Mucosa of stomach (tissue), 1 donor: ENCODE results near the gene YJEFN3.

ENCODE experiments used
- H3K27me3 ChIP-seq: one replicate; pipeline ENCODE4 v1.7.0; 2013; ENCODE audit warnings: mild to moderate bottlenecking, low read length; ENCODE audit not compliant: control insufficient read depth, insufficient read depth
- H3K36me3 ChIP-seq: one replicate; pipeline ENCODE4 v1.7.0; 2013; ENCODE audit warnings: low read length; ENCODE audit not compliant: control insufficient read depth, insufficient read depth
- H3K4me1 ChIP-seq: one replicate; pipeline ENCODE4 v1.7.0; 2013; ENCODE audit warnings: mild to moderate bottlenecking, low read length; ENCODE audit not compliant: control insufficient read depth, insufficient read depth
- H3K4me3 ChIP-seq: one replicate; pipeline ENCODE4 v1.7.0; 2013; ENCODE audit warnings: low read length
- H3K9ac ChIP-seq: one replicate; pipeline ENCODE4 v1.7.0; 2013; ENCODE audit warnings: mild to moderate bottlenecking, low read length, moderate library complexity
- H3K9me3 ChIP-seq: one replicate; pipeline ENCODE4 v1.7.0; 2013; ENCODE audit warnings: mild to moderate bottlenecking, low read length, moderate library complexity; ENCODE audit not compliant: control insufficient read depth
- donor health status: Pancreatic carcinoma.

The YJEFN3 gene, protein sequence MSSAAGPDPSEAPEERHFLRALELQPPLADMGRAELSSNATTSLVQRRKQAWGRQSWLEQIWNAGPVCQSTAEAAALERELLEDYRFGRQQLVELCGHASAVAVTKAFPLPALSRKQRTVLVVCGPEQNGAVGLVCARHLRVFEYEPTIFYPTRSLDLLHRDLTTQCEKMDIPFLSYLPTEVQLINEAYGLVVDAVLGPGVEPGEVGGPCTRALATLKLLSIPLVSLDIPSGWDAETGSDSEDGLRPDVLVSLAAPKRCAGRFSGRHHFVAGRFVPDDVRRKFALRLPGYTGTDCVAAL

DNA sequence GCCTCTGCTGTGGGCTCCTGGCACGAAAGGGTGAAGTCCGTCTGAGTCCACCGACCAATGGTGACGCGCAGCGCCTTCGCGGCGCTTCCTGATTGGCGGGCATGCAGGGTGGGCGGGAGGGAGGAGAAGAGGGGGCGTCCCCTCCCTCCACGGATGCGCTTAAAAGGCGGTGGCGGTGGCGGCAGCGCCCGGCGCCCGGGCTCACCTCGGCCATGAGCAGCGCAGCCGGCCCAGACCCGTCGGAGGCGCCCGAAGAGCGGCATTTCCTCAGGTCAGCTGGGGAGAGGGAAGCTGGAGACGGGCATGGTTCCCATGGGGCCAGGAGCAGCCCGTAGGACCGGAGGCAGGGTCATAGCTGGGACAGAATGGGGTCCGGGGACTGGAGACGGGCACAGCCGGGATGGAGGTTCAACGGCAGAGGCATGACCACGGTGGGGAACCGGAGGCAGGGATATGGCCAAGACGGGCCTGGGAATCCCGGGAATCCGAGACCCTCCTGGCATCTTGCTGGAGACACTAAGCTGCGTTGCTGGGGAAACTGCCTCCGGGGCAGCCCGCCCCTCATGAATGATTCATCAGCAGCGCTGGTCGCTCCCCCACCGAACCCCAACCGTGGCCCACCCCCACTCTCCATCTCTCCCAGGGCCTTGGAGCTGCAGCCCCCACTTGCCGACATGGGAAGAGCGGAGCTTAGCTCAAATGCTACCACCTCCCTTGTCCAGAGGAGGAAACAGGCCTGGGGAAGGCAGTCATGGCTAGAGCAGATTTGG is at the start of gene YJEFN3:
TSS of gene YJEFN3 (plus strand) at position 191 of the 770 bp plus-strand sequence. CDS start at position 213, 22 bp downstream.
- Histone ChIP-seq H3K36me3 (peaks cover 8% of the 10 kb centered on the region), H3K9ac (no peak within 1 kb of the TSS), H3K4me1 (peaks cover 7% of the 10 kb centered on the region), H3K27me3 (no peaks in the 10 kb centered on the region), H3K4me3 (no peak within 1 kb of the TSS), H3K9me3 (no peaks in the 10 kb centered on the region)

DNA sequence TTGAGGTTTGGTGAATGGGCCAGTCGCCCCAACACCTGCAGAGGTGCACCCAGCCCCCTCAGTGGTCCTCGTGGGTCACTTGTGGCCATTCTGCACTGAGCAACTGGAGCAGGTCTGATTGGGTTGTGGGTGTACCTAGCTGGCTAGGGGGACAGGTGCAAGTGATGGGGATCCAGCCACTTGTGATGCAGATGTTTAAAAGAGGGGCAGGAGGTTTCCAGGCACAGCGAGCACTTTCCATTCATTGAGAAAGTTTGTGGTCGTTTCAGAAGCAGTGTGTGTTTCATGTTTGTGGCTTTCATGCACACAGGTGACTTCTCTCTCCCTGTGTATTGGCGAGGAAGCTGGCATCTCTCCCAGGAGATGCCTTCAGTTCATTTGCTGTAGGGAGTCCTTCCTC is 48.0 kb upstream of the YJEFN3 start:
- no peaks in the 10 kb centered on the region for H3K9me3 ChIP-seq

DNA sequence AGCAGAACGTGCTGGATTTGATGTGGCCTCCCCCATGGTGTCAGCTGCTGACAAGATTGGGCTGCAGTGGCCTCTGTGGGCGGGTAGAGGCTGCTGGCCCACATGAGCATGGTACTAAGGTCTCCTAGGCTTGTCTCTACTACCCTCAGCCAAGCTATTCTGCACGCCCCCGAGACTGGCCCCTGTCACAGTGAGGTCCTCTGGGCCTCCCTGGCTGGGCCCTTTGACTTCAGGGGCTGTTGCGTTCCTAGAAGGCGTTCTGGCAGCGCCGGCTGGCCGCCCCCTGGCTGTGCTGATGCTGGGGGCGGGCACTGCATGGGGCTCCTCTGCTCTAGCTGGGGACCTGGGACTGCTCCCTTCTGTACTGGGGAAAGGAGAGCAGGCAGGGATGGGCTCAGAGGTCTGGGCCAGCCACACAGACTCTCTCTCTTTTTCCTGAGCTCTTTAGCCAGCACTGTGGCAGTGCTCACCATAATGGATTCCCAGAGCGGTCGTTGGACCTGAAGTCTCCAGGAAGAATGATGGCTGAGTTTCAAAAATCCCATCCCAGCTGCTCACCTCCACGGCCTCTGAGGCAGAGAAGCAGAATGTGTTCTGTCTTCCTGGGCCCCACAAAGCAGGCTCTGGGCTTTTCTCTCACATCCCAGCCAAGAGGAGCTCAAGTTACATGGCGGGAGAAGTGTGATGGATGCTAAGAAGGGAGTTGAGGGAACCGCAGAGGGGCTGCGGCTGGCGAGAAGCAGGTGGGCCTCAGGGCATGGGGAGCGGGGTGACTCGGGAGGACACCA is 45.7 kb upstream of the YJEFN3 start:
- Histone ChIP-seq H3K9me3 (no peaks in the 10 kb centered on the region), H3K27me3 (no peaks in the 10 kb centered on the region), H3K9ac (no peak overlapping the region), H3K4me1 (peaks cover 14% of the 10 kb centered on the region), H3K36me3 (no peaks in the 10 kb centered on the region), H3K4me3 (no peak overlapping the region)

More for the DNA sequence above, 48.0 kb upstream of the YJEFN3 start:
- Histone ChIP-seq H3K27me3 (no peaks in the 10 kb centered on the region), H3K4me3 (no peak overlapping the region), H3K9ac (no peak overlapping the region), H3K36me3 (no peaks in the 10 kb centered on the region), H3K4me1 (peaks cover 25% of the 10 kb centered on the region)

DNA sequence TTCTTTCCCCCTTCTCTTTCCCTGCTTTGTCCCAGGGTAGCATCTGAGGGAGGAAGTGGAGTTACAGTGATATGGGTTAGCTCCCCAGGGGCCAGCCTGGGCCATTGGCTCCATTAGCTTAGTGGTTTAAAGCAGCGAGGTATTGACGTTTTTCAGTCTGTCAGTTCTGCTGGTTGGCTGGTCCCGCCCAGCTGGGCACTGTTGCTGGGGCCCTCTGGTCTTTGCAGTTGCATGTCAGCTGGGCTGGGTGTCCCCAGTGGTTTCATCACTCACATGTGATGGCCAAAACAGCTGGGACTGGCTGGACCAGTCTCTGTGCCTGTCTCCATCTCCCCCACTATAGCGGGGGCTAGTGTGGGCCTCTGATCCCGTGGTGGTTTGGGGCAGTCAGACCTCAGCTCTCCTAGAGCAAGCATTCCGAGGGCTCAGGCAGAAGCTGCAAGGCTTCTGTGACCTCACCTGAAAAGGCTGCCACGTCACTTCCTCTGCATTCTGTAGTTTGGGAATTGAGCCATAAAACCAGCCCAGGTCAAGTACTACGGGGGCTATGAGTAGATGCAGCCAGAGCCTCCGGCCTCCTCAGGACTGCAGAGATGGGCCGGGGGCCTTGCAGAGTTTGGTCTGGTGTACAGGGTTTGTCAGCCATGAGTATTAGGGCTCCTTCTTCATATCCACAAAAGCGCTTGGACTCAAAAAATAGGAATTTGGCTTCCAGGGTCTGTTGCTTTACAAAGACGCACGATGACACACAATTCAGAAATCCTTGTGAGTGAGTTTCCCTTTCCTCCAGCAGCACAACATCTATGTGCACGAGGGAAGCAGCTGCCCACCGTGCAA is 43.3 kb upstream of the YJEFN3 start:
- H3K4me1 ChIP-seq = peaks cover 31% of the 10 kb centered on the region

DNA sequence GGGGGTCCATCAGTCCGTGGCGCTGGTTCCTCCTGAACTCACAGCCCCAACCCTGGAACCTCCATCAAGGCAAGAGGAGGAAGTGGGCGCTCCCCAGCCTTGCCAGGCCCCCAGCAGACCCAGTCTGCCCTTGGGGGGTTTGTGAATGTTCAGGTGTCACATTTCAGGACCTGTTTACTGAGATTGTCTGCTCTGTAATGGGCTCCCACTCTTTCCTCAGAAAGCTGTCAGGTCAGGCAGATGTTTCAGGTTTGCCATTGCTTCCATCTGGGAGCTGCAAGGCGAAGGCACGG is 42.8 kb upstream of the YJEFN3 start:
- no peak overlapping the region for H3K9ac ChIP-seq
- H3K4me1 ChIP-seq = peaks cover 31% of the 10 kb centered on the region
- H3K9me3 ChIP-seq = no peaks in the 10 kb centered on the region
- H3K4me3 ChIP-seq = no peak overlapping the region
- no peaks in the 10 kb centered on the region for H3K36me3 ChIP-seq
- no peaks in the 10 kb centered on the region for H3K27me3 ChIP-seq

More for the DNA sequence above, 43.3 kb upstream of the YJEFN3 start:
- no peaks in the 10 kb centered on the region for H3K36me3 ChIP-seq
- no peak overlapping the region for H3K9ac ChIP-seq
- no peaks in the 10 kb centered on the region for H3K9me3 ChIP-seq
- H3K4me3 ChIP-seq = no peak overlapping the region
- H3K27me3 ChIP-seq = no peaks in the 10 kb centered on the region

DNA sequence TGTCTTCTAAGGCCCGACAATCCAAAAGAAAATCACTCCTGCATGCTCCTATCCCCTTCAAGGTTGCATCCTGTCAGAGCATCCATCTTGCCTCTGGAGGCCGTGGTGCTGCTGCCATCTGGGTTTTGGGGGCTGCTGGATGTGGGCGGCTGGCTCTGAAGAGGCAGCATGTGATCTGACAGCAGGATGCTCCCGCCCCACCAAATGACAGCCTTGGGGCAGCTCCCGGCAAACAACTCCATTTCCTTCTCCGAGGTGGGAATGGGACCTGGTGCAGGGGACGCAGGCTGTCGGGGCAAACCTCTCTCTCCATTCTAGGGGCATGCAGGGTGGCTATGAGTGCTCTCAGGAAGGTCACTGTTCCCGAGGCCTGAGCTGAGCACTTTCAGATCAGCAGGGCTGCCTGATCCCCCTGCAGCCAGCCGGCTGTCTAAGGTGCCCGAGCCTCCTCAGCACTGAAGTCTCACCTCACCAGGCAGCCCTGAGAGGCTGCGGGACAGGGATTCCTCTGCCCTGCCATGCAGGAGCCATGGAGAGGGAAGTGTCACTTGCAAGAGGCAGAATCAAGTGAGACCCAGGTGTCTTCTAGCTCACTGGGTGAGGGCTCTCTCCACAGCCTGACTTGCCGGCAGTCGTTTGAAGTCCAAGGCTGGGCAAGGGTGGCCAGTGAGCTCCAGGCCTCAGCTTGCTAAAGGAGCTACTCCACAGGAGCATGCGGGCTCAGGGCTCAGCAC is 42.2 kb upstream of the YJEFN3 start:
- Histone ChIP-seq H3K4me3 (no peak overlapping the region), H3K27me3 (no peaks in the 10 kb centered on the region), H3K4me1 (peaks cover 31% of the 10 kb centered on the region), H3K9me3 (no peaks in the 10 kb centered on the region), H3K9ac (no peak overlapping the region), H3K36me3 (no peaks in the 10 kb centered on the region)

DNA sequence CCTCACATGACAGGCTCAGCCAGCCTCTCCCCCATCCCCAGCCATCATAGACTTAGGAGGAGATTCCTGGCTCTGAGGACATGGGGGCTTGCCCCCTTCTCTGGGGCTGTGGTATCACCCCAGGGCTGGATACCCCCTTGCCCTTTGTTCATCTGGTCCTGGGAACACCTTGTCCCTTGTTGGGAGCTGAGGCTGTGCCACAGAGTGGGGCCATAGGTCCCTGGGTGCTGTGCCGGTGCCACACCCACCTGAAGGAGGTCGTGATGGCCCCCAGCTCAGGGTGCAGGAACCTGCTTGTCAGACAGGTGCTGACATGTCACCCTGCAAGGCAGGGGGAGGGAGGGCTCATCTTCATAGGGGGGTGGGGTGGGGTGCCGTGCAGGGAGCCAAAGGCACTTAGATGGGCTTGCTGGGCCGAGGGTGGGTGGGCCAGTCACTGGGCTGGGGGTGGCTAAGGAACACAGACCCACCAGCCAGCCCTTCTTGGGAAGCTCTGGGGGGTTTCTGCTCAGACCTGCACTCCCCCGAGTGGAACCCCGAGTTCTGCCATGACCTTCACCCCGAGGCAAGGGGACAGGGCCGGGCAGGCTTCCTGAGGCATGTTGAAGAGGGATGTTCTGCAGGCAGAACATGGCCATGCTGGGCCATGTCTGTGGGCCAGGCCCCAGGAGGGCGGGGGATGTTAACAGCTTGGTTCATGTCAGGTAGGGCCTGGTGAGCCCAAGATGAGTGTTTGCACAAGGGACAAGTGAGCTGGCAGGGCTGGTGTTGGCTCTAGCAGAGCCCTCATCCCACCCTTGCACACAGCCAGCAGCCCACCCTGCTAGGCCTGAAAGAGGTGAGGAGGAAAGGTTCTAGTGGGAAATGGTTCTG is 41.4 kb upstream of the YJEFN3 start:
- no peaks in the 10 kb centered on the region for H3K9me3 ChIP-seq
- H3K36me3 ChIP-seq = no peaks in the 10 kb centered on the region
- peaks cover 31% of the 10 kb centered on the region for H3K4me1 ChIP-seq
- H3K9ac ChIP-seq = no peak overlapping the region
- H3K4me3 ChIP-seq = no peak overlapping the region
- H3K27me3 ChIP-seq = no peaks in the 10 kb centered on the region

DNA sequence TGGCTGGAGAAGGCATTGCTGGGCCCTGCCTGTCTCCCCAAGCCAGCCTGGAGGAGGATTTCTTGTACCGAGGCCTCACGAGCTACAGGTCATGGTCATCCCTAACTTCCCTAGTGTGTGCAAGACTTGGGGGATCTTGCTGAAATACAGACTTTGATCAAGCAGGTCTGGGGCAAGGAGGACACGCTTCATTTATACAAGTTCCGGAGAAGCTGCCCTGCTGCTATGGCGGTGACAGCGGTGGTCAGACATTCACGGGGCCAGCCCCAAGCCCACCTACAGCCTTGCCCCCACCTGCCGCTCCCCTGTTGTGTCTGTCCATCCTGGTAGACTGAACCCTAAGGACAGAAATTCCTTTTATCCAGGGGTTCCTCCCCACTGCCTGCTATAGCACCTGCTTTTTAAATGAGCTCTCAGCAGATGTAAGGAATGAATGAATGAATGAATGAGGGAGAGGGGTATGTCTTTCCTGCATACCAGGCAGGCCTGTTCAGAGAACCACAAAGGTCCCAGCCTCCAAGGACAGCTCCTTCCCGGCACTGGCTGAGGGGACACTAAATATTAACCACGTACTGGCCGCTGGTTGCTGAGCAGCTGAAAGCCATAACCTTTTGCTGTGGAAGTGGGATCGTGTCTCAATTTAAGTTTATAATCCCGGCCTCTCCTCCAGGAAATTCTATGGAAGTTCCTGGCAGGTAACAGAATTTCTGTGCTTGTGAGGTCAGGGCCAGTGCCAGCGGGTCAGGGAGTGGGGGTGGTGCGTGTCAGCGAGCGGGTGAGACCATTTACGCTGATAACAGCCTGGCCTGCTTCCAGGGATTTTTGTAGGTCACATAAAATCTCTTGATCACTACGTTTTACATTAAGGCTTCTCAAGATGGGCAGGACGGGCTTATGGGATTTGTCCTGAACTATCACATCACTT is 40.5 kb upstream of the YJEFN3 start:
- Histone ChIP-seq H3K4me3 (no peak overlapping the region), H3K4me1 (peaks cover 31% of the 10 kb centered on the region), H3K9me3 (no peaks in the 10 kb centered on the region), H3K27me3 (no peaks in the 10 kb centered on the region), H3K36me3 (no peaks in the 10 kb centered on the region), H3K9ac (peak overlapping the region; percentile 19)

DNA sequence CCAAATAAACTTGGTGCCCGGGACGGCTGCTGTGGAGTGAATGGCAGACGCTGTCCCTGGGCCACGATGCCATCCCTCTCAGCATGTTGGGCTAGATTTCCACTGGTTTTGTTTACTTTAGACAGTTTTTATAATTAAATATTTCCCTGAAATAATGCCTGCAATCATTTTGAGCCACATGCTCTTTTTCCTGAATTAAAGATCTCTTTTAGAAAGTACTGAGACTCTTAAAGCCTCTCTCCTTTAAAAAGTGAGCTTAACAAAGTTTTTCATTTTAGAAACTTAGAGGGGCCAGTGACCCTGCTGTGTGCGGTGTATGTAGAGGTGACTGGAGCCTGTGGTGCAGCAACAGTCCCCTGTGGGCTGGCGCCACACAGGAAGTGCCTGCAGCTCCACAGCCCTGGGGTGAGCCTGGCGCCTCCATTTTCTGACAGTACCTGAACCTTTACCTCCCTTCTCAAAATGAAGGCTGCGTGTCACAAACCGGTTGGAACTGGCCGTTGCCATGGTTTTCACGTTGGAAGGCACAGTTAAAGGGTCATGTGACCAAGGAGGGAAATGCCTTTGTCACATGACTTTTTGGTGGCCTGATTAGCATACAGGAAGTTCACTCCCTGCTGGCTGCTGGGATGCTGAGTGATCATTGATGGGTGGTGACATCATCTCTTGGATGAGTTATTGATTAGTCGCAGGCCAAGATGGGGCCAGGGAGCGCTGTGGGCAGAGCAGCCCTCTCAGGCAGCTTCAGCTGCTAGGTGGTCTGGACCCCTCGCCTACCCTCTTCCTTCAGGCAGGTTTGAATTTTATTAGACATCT is 39.6 kb upstream of the YJEFN3 start:
- H3K4me1 ChIP-seq = peaks cover 31% of the 10 kb centered on the region
- no peaks in the 10 kb centered on the region for H3K36me3 ChIP-seq
- H3K9ac ChIP-seq = peak overlapping the region; percentile 19
- no peaks in the 10 kb centered on the region for H3K9me3 ChIP-seq
- no peaks in the 10 kb centered on the region for H3K27me3 ChIP-seq
- no peak overlapping the region for H3K4me3 ChIP-seq
